WERI-Rb-1 (cell line): ENCODE data around the gene ATXN7L3.
"Not testable (repeated sequence)": the region's sequence is repeated elsewhere in the genome, so short reads cannot be mapped to it uniquely, and the experiment has no call there.

Experiments used
- DNase-seq: peaks from one replicate; pipeline ENCODE4 v3.0.0-alpha.2; 2020
- H3K27ac ChIP-seq: fragments of 250-450 bp; sonication (Bioruptor Pico); 2 replicates; pipeline ENCODE4 v1.5.1; 2020; ENCODE audit warnings: mild to moderate bottlenecking, moderate library complexity
- H3K27me3 ChIP-seq: fragments of 250-450 bp; sonication (Bioruptor Pico); 2 replicates; pipeline ENCODE4 v1.5.1; 2021; ENCODE audit warnings: mild to moderate bottlenecking, low read depth, moderate library complexity; ENCODE audit not compliant: insufficient read depth, severe bottlenecking
- H3K36me3 ChIP-seq: fragments of 250-450 bp; sonication (Bioruptor Pico); 2 replicates; pipeline ENCODE4 v1.5.1; 2020; ENCODE audit warnings: mild to moderate bottlenecking, moderate library complexity
- H3K4me3 ChIP-seq: 2 replicates; pipeline ENCODE4 v1.5.1; 2011; ENCODE audit warnings: low read depth, mild to moderate bottlenecking, control low read depth, low read length
- H3K9me3 ChIP-seq: fragments of 250-450 bp; sonication (Bioruptor Pico); 2 replicates; pipeline ENCODE4 v1.5.1; 2021; ENCODE audit warnings: mild to moderate bottlenecking, moderate library complexity; ENCODE audit not compliant: severe bottlenecking
- TF ChIP-seq, protein P1 (sequence below): IDR thresholded peaks from 2 replicates; pipeline ENCODE4 v1.5.1; 2011; ENCODE audit warnings: low read depth, mild to moderate bottlenecking, control low read depth, inconsistent platforms, low read length

The ATXN7L3 gene

DNA sequence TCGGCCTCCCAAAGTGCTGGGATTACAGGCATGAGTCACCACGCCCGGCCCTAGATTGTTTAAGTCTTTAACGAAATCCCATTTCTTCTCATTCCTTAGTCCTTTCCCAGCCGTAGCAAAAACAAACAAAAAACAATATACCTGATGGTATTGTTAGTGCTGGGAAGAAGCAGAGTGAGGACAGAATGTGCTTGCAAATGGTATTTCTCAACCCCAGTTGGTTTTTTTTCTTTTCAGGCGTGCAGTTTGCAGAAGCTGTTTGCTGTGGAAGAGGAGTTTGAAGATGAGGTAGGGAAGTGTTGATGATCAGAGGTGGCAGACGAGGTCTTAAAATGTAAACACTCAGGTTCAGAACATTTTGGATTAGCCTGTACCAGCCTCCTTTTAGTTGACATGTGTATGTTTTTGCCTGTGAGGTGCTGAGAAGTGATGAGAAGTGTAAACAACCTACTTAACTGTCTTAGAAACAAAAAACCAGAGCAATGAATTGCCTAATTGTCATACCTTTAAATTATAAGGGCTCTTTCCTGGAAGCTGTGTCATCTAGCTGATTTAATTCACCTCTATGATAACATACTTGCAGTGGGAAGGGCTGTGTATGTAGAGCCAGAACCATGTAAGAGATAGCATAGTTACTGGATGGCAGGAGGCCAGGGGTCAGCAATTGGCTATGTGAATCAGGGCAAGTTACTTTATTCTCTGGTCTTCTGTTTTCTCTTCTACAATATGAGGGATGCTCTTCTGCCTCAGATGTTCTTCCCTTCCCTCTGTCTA, 54.5 kb downstream of the ATXN7L3 start:
- Histone ChIP-seq H3K4me3 (no peak overlapping the region), H3K9me3 (no peaks in the 10 kb centered on the region), H3K27me3 (no peaks in the 10 kb centered on the region), H3K27ac (no peak overlapping the region), H3K36me3 (peaks cover 46% of the 10 kb centered on the region)
- no peak for DNase-seq
- TF ChIP-seq, protein P1, sequence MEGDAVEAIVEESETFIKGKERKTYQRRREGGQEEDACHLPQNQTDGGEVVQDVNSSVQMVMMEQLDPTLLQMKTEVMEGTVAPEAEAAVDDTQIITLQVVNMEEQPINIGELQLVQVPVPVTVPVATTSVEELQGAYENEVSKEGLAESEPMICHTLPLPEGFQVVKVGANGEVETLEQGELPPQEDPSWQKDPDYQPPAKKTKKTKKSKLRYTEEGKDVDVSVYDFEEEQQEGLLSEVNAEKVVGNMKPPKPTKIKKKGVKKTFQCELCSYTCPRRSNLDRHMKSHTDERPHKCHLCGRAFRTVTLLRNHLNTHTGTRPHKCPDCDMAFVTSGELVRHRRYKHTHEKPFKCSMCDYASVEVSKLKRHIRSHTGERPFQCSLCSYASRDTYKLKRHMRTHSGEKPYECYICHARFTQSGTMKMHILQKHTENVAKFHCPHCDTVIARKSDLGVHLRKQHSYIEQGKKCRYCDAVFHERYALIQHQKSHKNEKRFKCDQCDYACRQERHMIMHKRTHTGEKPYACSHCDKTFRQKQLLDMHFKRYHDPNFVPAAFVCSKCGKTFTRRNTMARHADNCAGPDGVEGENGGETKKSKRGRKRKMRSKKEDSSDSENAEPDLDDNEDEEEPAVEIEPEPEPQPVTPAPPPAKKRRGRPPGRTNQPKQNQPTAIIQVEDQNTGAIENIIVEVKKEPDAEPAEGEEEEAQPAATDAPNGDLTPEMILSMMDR: no peak

- peaks cover 36% of the 10 kb centered on the region for H3K36me3 ChIP-seq
- not testable (repeated sequence) for H3K4me3 ChIP-seq, H3K9me3 ChIP-seq, H3K27ac ChIP-seq, H3K27me3 ChIP-seq, DNase-seq
Measured at GRCh38 chr17:44143921-44144320, 55.8 kb downstream of the ATXN7L3 start.
